H1 (cell line): Measurements from ENCODE around the gene RNU6-9. TPM values are rescaled to one million over a fixed set of nuclear protein-coding genes. Genes with fewer than 3 reads are reported as not detected.

Experiments
- CTCF ChIA-PET: fragments of 300-600 bp; sonication (Branson Sonifier 250); formaldehyde crosslinking; loops from one replicate; lab custom pipeline; 2021; ENCODE audit not compliant: partially characterized antibody; lab: Charles Lee
- POLR2A ChIA-PET: fragments of 300-600 bp; sonication (Branson Sonifier 250); formaldehyde crosslinking; loops from one replicate; lab custom pipeline; 2021; ENCODE audit warnings: inconsistent platforms; ENCODE audit not compliant: partially characterized antibody; lab: Charles Lee
- DNase-seq, 2 experiments: peaks; one replicate each; pipeline versions ENCODE4 v3.0.0 to v3.0.0-alpha.2; 2010 to 2022; ENCODE audit warnings: low spot score in 2 of 2, low read depth in 1 of 2, mixed read lengths in 1 of 2
- FAIRE-seq: peaks from 2 replicates; lab custom pipeline; 2011; peaks lifted over from hg19 to GRCh38; lab: Jason Lieb, UNC
- H2AFZ ChIP-seq: 2 replicates; pipeline ENCODE4 v1.8.1; 2012; ENCODE audit warnings: low read length, inconsistent platforms
- H2AK5ac ChIP-seq: 2 replicates; pipeline ENCODE4 v1.6.1; 2013; ENCODE audit warnings: low read depth, low read length
- H2BK120ac ChIP-seq: replicated peaks from 2 replicates; pipeline ENCODE3; 2013; ENCODE audit warnings: low read depth, low read length, inconsistent platforms
- H2BK12ac ChIP-seq: 2 replicates; pipeline ENCODE4 v1.6.1; 2013; ENCODE audit warnings: low read depth, low read length
- H2BK15ac ChIP-seq: 2 replicates; pipeline ENCODE4 v1.6.1; 2013; ENCODE audit warnings: low read length
- H2BK20ac ChIP-seq: 2 replicates; pipeline ENCODE4 v1.6.1; 2013; ENCODE audit warnings: low read length
- H2BK5ac ChIP-seq: 2 replicates; pipeline ENCODE4 v1.6.1; 2013; ENCODE audit warnings: low read depth, low read length
- H3K14ac ChIP-seq: 2 replicates; pipeline ENCODE4 v1.6.1; 2013; ENCODE audit warnings: inconsistent platforms; ENCODE audit not compliant: insufficient read length
- H3K18ac ChIP-seq: 2 replicates; pipeline ENCODE4 v1.6.1; 2013; ENCODE audit warnings: low read length; ENCODE audit errors: extremely low read depth
- H3K23ac ChIP-seq: 2 replicates; pipeline ENCODE4 v1.6.1; 2013; ENCODE audit warnings: inconsistent platforms; ENCODE audit not compliant: insufficient read length
- H3K23me2 ChIP-seq: 2 replicates; pipeline ENCODE4 v1.6.1; 2013; ENCODE audit warnings: low read depth, low read length
- H3K27ac ChIP-seq: 2 replicates; pipeline ENCODE4 v1.6.1; 2011; ENCODE audit warnings: low read depth, low read length, inconsistent platforms
- H3K27me3 ChIP-seq, 4 experiments: replicated peaks in 1 of 4; 1 replicate in 1 of 4; 2 replicates in 3 of 4; pipeline versions ENCODE4 v1.6.1 to v1.8.1; 2011 to 2013; ENCODE audit warnings: low read length in 3 of 4, mild to moderate bottlenecking in 3 of 4, inconsistent platforms in 2 of 4, mixed read lengths in 2 of 4, moderate library complexity in 1 of 4; ENCODE audit not compliant: control insufficient read depth in 3 of 4, insufficient read depth in 3 of 4; ENCODE audit errors: extremely low read depth in 1 of 4
- H3K36me3 ChIP-seq, 4 experiments: 2 replicates each; pipeline versions ENCODE4 v1.6.1 to v1.8.1; 2011 to 2013; ENCODE audit warnings: mild to moderate bottlenecking in 4 of 4, low read length in 3 of 4, moderate library complexity in 2 of 4, control low read depth in 1 of 4, inconsistent platforms in 1 of 4; ENCODE audit not compliant: insufficient read depth in 4 of 4, control insufficient read depth in 2 of 4
- H3K4ac ChIP-seq: replicated peaks from 2 replicates; pipeline ENCODE3; 2013; ENCODE audit warnings: low read length, low read depth, mixed read lengths, inconsistent platforms; ENCODE audit not compliant: insufficient read length
- H3K4me1 ChIP-seq, 4 experiments: replicated peaks in 1 of 4; 1 replicate in 1 of 4; 2 replicates in 3 of 4; pipeline versions ENCODE4 v1.6.1 to v1.8.1; 2011 to 2013; ENCODE audit warnings: low read length in 3 of 4, inconsistent platforms in 2 of 4, mixed read lengths in 1 of 4; ENCODE audit not compliant: insufficient read depth in 4 of 4, control insufficient read depth in 3 of 4
- H3K4me2 ChIP-seq, 2 experiments: 2 replicates each; pipeline versions ENCODE4 v1.6.1 to v1.8.1; 2011 to 2013; ENCODE audit warnings: low read depth in 2 of 2, low read length in 2 of 2, control low read depth in 1 of 2, inconsistent platforms in 1 of 2, mild to moderate bottlenecking in 1 of 2; ENCODE audit not compliant: insufficient read depth in 1 of 2
- H3K4me3 ChIP-seq, 4 experiments: fragments of 200-600, 300-600 bp in 1 of 4; sonication (generic), shearing (Covaris generic), sonication (Bioruptor Twin) in 1 of 4; 2 replicates each; pipeline versions ENCODE4 v1.5.1 to v1.8.1; 2011 to 2016; ENCODE audit warnings: low read length in 4 of 4, low read depth in 3 of 4, control low read depth in 2 of 4, inconsistent platforms in 2 of 4, mild to moderate bottlenecking in 2 of 4, mixed read lengths in 1 of 4, moderate library complexity in 1 of 4; ENCODE audit not compliant: insufficient read depth in 2 of 4; ENCODE audit errors: extremely low read depth in 1 of 4
- H3K56ac ChIP-seq: replicated peaks from 2 replicates; pipeline ENCODE3; 2013; ENCODE audit warnings: low read depth, mild to moderate bottlenecking, mixed read lengths, low read length, inconsistent platforms; ENCODE audit not compliant: insufficient read length
- H3K79me1 ChIP-seq: 2 replicates; pipeline ENCODE4 v1.6.1; 2013; ENCODE audit warnings: low read depth, low read length, control low read depth
- H3K79me2 ChIP-seq, 2 experiments: 2 replicates each; pipeline versions ENCODE4 v1.6.1 to v1.8.1; 2012 to 2013; ENCODE audit warnings: low read length in 2 of 2, mild to moderate bottlenecking in 2 of 2, inconsistent platforms in 1 of 2; ENCODE audit not compliant: insufficient read depth in 2 of 2, control insufficient read depth in 1 of 2
- H3K9ac ChIP-seq, 4 experiments: replicated peaks in 1 of 4; 1 replicate in 1 of 4; 2 replicates in 3 of 4; pipeline versions ENCODE4 v1.6.1 to v1.8.1; 2011 to 2013; ENCODE audit warnings: low read depth in 3 of 4, low read length in 3 of 4, control low read depth in 2 of 4, mild to moderate bottlenecking in 2 of 4, moderate library complexity in 2 of 4, inconsistent platforms in 1 of 4; ENCODE audit errors: extremely low read depth in 1 of 4
- H3K9me3 ChIP-seq, 2 experiments: 2 replicates each; pipeline versions ENCODE4 v1.6.1 to v1.8.1; 2012 to 2013; ENCODE audit warnings: mild to moderate bottlenecking in 2 of 2, moderate library complexity in 2 of 2, control low read depth in 1 of 2, inconsistent platforms in 1 of 2, low read depth in 1 of 2, low read length in 1 of 2, mixed read lengths in 1 of 2; ENCODE audit not compliant: insufficient read depth in 2 of 2
- H4K20me1 ChIP-seq, 2 experiments: replicated peaks in 1 of 2; 2 replicates each; pipeline versions ENCODE3 to v1.8.1; 2011 to 2013; ENCODE audit warnings: inconsistent platforms in 2 of 2, low read length in 2 of 2, mild to moderate bottlenecking in 1 of 2; ENCODE audit not compliant: insufficient read depth in 2 of 2, control insufficient read depth in 1 of 2
- H4K5ac ChIP-seq: 2 replicates; pipeline ENCODE4 v1.6.1; 2013; ENCODE audit warnings: low read length, low read depth, mixed read lengths, inconsistent platforms; ENCODE audit not compliant: insufficient read length
- H4K8ac ChIP-seq: 2 replicates; pipeline ENCODE4 v1.8.0; 2013; ENCODE audit warnings: mild to moderate bottlenecking, moderate library complexity, low read length, inconsistent platforms; ENCODE audit not compliant: insufficient read depth; ENCODE audit errors: extremely low read depth
- H4K91ac ChIP-seq: replicated peaks from 2 replicates; pipeline ENCODE3; 2013; ENCODE audit warnings: low read length, mixed read lengths, inconsistent platforms; ENCODE audit not compliant: insufficient read length
- BRCA1 ChIP-seq: IDR thresholded peaks from 2 replicates; pipeline ENCODE4 v1.6.1; 2012; ENCODE audit warnings: low read depth, low read length, improper control_type of control experiment
- EGR1 ChIP-seq: IDR thresholded peaks from 2 replicates; pipeline ENCODE4 v1.6.1; 2011; ENCODE audit warnings: low read depth, low read length, borderline replicate concordance
- FOSL1 ChIP-seq: IDR thresholded peaks from 2 replicates; pipeline ENCODE4 v1.6.1; 2011; ENCODE audit warnings: mild to moderate bottlenecking, low read depth, low read length, moderate library complexity; ENCODE audit not compliant: insufficient read depth
- MAFK ChIP-seq: IDR thresholded peaks from 2 replicates; pipeline ENCODE4 v1.6.1; 2012; ENCODE audit warnings: low read depth, mild to moderate bottlenecking, improper control_type of control experiment, low read length
- RFX5 ChIP-seq: IDR thresholded peaks from 2 replicates; pipeline ENCODE4 v1.6.1; 2011; ENCODE audit warnings: low read depth, low read length, improper control_type of control experiment, borderline replicate concordance
- SIN3A ChIP-seq, 2 experiments: IDR thresholded peaks in 1 of 2; conservative IDR thresholded peaks in 1 of 2; 2 replicates each; pipeline ENCODE4 v1.6.1; 2011 to 2012; ENCODE audit warnings: low read length in 2 of 2, improper control_type of control experiment in 1 of 2, low read depth in 1 of 2, mild to moderate bottlenecking in 1 of 2
- SIRT6 ChIP-seq: IDR thresholded peaks from one replicate; pipeline ENCODE4 v1.7.1; 2012; ENCODE audit warnings: low read length, inconsistent platforms
- WGBS, 2 experiments: shearing (Covaris generic) in 1 of 2; methylation state at CpG; one replicate each; pipeline versions ENCODE4 v1.1.6 to v1.1.7; 2013 to 2015; ENCODE audit warnings: low lambda C conversion rate in 2 of 2, mixed read lengths in 2 of 2, inconsistent platforms in 1 of 2, low coverage in 1 of 2, missing lambda C conversion rate in 1 of 2; ENCODE audit not compliant: insufficient replicate concordance in 2 of 2, insufficient coverage in 1 of 2, insufficient read length in 1 of 2; ENCODE audit errors: extremely low coverage in 1 of 2, missing lambda C conversion rate in 1 of 2; 5-methylcytosine and 5-hydroxymethylcytosine counted together
- polyA plus RNA-seq, 7 experiments: library from polyadenylated mRNA; depleted of rRNA in 3 of 7; stranded (reverse) in 5 of 7; unstranded in 2 of 7; fragments of >200 nt in 5 of 7; fragments of 200-250 nt in 2 of 7; gene quantifications; 1 replicate in 5 of 7; 2 replicates in 1 of 7; 4 replicates in 1 of 7; pipeline versions ENCODE4 v1.2.1 to v1.2.3, GENCODE V29; 2011 to 2013; ENCODE audit warnings: missing spikeins in 2 of 7, mixed read lengths in 2 of 7
- total RNA-seq: library from RNA; stranded (reverse); fragmentation: NEBNext Ultra II Directional; extraction: Animal tissue kit (Norgen Biotek cat#: 25700); gene quantifications from 2 replicates; pipeline ENCODE4 v1.2.1, GENCODE V29; 2021

RNU6-9 gene
- total and polyA plus RNA-seq, 2 of the 8 experiments (the other 6 are each of a cell fraction or from before 2014, with no cell fraction given), result not detected

- H3K27me3 ChIP-seq, result no peaks in the 10 kb centered on the region
- H4K20me1 ChIP-seq, result peaks cover 4 to 9% of the 10 kb centered on the region in 2 experiments
- FAIRE-seq, result no peak
- H2AK5ac ChIP-seq, result no peak overlapping the region
- H3K79me2 ChIP-seq, result no peaks in the 10 kb centered on the region
- H2BK20ac ChIP-seq, result no peak overlapping the region
- H3K79me1 ChIP-seq, result peaks cover 2% of the 10 kb centered on the region
- H3K9ac ChIP-seq, result no peak overlapping the region
- no peak overlapping the region for H2AFZ ChIP-seq
- H4K8ac ChIP-seq, result peak overlapping the region; percentile 35; the same call in 1 of the 2 replicates
- H3K4ac ChIP-seq, result no peak overlapping the region
- ChIA-PET POLR2A (interaction anchor here (0.7 to 2.4 kb wide), 9 partner anchors 9 to 111 kb away, joined by 3 to 8 read pairs (median 4); partner anchors contain the start of genes ELANE and WDR18), CTCF (interaction anchor here (0.6 to 2.8 kb wide), 6 partner anchors 9 to 101 kb away, joined by 3 to 10 read pairs (median 4); no protein-coding TSS in a partner anchor)
- peak overlapping the region; percentile 73; the same call in 1 of the 2 replicates for H2BK5ac ChIP-seq
- no peak overlapping the region for H3K14ac ChIP-seq
- peaks cover 0 to 18% (median 0%) of the 10 kb centered on the region in 4 experiments; a peak in 4 of 8 replicates for H3K36me3 ChIP-seq
- H4K91ac ChIP-seq, result no peak overlapping the region
- peaks cover 3 to 22% (median 7%) of the 10 kb centered on the region in 4 experiments for H3K4me1 ChIP-seq
- no peak overlapping the region for H3K56ac ChIP-seq
- peaks cover 0 to 3% of the 10 kb centered on the region in 2 experiments; a peak in 1 of 4 replicates for H3K9me3 ChIP-seq
- no peak overlapping the region for H3K4me2 ChIP-seq
- H3K23ac ChIP-seq, result no peak overlapping the region
- 0 out of 2 replicates have a peak overlapping the region, but pooled peaks have one; percentile 92 for H2BK15ac ChIP-seq
- no peak overlapping the region for H3K27ac ChIP-seq
- 79% methylated on average over 17 of the region's 33 CpGs; no CpG with 5 or more reads in 1 of the 2 experiments for WGBS, 2 experiments
- DNase-seq, result peak in 1 of 2 experiments; percentile 82
- H2BK120ac ChIP-seq, result no peak overlapping the region
- no peak overlapping the region for H3K4me3 ChIP-seq
- no peaks in the 10 kb centered on the region for H3K23me2 ChIP-seq
- H4K5ac ChIP-seq, result no peak overlapping the region
- H3K18ac ChIP-seq, result no peak overlapping the region
- no peak overlapping the region for H2BK12ac ChIP-seq
- TF ChIP-seq FOSL1, result no peak
- TF ChIP-seq SIRT6, result no peak
- peak; percentile 80 for TF ChIP-seq EGR1
- TF ChIP-seq BRCA1, result no peak
- no peak for TF ChIP-seq RFX5
- TF ChIP-seq MAFK, result no peak
- TF ChIP-seq SIN3A (conservative IDR thresholded peaks at IDR 0.05 in 1 of 2, IDR thresholded peaks at IDR 0.05 in 1 of 2; ENCODE audit: low read depth in 1 of 2, low read length in 2 of 2), result 0 out of 4 replicates have a peak, but pooled peaks of 1 of the 2 experiments have one; percentile 19
Measured at GRCh38 chr19:871446-872265, 21.6 kb upstream of the RNU6-9 start.
